Fibroblast of lung (primary cell): Measurements from ENCODE around the gene GRB10.

Experiments
- CTCF ChIP-seq, 2 donors: IDR thresholded peaks in 1 of 2; conservative IDR thresholded peaks in 1 of 2; 1 replicate in 1 of 2; 2 replicates in 1 of 2; pipeline ENCODE4 v1.5.1; 2011 to 2012; ENCODE audit warnings: low read length in 2 of 2, control low read depth in 1 of 2, inconsistent platforms in 1 of 2, low read depth in 1 of 2, mild to moderate bottlenecking in 1 of 2
- EZH2 ChIP-seq: IDR thresholded peaks from 2 replicates; pipeline ENCODE4 v1.5.1; 2012; ENCODE audit warnings: low read length, control low read depth, mild to moderate bottlenecking; ENCODE audit errors: missing control alignments

GRCh38 chr7:50771120-50772002 is 11.3 kb downstream of the GRB10 start:
- TF ChIP-seq CTCF (conservative IDR thresholded peaks at IDR 0.05 in 1 of 2, IDR thresholded peaks at IDR 0.05 in 1 of 2; ENCODE audit: low read depth in 1 of 2, low read length in 2 of 2) (no peak), EZH2 (no peak)
